ENCODE data around the gene LRRC26. TPM values are rescaled to one million over a fixed set of nuclear protein-coding genes. Genes with fewer than 3 reads are reported as not detected.

Gene LRRC26
- total RNA-seq, 1 experiment from 2014 or later, result 2.1 TPM

GRCh38 chr9:137200311-137201204 lies 30.7 kb upstream of the LRRC26 start, which contains the start of gene TPRN (continued):
- TF ChIP-seq E2F1 (CRISPR knock-in tag; IDR thresholded peaks at IDR 0.05), result no peak
- no peak for TF ChIP-seq ERG (CRISPR knock-in tag; IDR thresholded peaks at IDR 0.05)
- peak; percentile 94 for TF ChIP-seq NFYB (CRISPR knock-in tag; conservative IDR thresholded peaks at IDR 0.05; ENCODE audit: low read depth)
- peak; percentile 76; the same call in 1 of the 2 replicates for TF ChIP-seq HMGXB4 (CRISPR knock-in tag; IDR thresholded peaks at IDR 0.05)
- no peak for TF ChIP-seq IRF1 (CRISPR knock-in tag; IDR thresholded peaks at IDR 0.05)
- TF ChIP-seq ZNF317 (CRISPR knock-in tag; IDR thresholded peaks at IDR 0.05; ENCODE audit: borderline replicate concordance, low read depth), result no peak
- TF ChIP-seq NFATC4 (CRISPR knock-in tag; IDR thresholded peaks at IDR 0.05), result no peak
- TF ChIP-seq, protein P1, sequence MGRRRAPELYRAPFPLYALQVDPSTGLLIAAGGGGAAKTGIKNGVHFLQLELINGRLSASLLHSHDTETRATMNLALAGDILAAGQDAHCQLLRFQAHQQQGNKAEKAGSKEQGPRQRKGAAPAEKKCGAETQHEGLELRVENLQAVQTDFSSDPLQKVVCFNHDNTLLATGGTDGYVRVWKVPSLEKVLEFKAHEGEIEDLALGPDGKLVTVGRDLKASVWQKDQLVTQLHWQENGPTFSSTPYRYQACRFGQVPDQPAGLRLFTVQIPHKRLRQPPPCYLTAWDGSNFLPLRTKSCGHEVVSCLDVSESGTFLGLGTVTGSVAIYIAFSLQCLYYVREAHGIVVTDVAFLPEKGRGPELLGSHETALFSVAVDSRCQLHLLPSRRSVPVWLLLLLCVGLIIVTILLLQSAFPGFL (CRISPR knock-in tag; IDR thresholded peaks at IDR 0.05; ENCODE audit: borderline replicate concordance), result no peak
- TF ChIP-seq, protein P2, sequence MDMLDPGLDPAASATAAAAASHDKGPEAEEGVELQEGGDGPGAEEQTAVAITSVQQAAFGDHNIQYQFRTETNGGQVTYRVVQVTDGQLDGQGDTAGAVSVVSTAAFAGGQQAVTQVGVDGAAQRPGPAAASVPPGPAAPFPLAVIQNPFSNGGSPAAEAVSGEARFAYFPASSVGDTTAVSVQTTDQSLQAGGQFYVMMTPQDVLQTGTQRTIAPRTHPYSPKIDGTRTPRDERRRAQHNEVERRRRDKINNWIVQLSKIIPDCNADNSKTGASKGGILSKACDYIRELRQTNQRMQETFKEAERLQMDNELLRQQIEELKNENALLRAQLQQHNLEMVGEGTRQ (CRISPR knock-in tag; IDR thresholded peaks at IDR 0.05), result peak; percentile 34; the same call in 1 of the 2 replicates
- TF ChIP-seq JUN (CRISPR knock-in tag; IDR thresholded peaks at IDR 0.05), result no peak
- TF ChIP-seq FOXK1 (CRISPR knock-in tag; IDR thresholded peaks at IDR 0.05), result 0 out of 2 replicates have a peak, but pooled peaks have one; percentile 42
- TF ChIP-seq MYBL2 (CRISPR knock-in tag; IDR thresholded peaks at IDR 0.05), result 0 out of 2 replicates have a peak, but pooled peaks have one; percentile 25
- TF ChIP-seq KAT7 (CRISPR knock-in tag; IDR thresholded peaks at IDR 0.05; ENCODE audit: borderline replicate concordance), result 0 out of 2 replicates have a peak, but pooled peaks have one; percentile 33
- no peak for TF ChIP-seq SMAD4 (CRISPR knock-in tag; IDR thresholded peaks at IDR 0.05)
- peak; percentile 64 for TF ChIP-seq ETV6 (CRISPR knock-in tag; IDR thresholded peaks at IDR 0.05)
- TF ChIP-seq ZNF138 (CRISPR knock-in tag; conservative IDR thresholded peaks at IDR 0.05), result no peak
- TF ChIP-seq, protein P3, sequence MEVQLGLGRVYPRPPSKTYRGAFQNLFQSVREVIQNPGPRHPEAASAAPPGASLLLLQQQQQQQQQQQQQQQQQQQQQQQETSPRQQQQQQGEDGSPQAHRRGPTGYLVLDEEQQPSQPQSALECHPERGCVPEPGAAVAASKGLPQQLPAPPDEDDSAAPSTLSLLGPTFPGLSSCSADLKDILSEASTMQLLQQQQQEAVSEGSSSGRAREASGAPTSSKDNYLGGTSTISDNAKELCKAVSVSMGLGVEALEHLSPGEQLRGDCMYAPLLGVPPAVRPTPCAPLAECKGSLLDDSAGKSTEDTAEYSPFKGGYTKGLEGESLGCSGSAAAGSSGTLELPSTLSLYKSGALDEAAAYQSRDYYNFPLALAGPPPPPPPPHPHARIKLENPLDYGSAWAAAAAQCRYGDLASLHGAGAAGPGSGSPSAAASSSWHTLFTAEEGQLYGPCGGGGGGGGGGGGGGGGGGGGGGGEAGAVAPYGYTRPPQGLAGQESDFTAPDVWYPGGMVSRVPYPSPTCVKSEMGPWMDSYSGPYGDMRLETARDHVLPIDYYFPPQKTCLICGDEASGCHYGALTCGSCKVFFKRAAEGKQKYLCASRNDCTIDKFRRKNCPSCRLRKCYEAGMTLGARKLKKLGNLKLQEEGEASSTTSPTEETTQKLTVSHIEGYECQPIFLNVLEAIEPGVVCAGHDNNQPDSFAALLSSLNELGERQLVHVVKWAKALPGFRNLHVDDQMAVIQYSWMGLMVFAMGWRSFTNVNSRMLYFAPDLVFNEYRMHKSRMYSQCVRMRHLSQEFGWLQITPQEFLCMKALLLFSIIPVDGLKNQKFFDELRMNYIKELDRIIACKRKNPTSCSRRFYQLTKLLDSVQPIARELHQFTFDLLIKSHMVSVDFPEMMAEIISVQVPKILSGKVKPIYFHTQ (CRISPR knock-in tag; IDR thresholded peaks at IDR 0.05), result no peak
- peak; percentile 16; the same call in 1 of the 2 replicates for TF ChIP-seq CREM (CRISPR knock-in tag; IDR thresholded peaks at IDR 0.05)
- no peak for TF ChIP-seq FOXJ3 (CRISPR knock-in tag; IDR thresholded peaks at IDR 0.05; ENCODE audit: borderline replicate concordance)
- no peak for TF ChIP-seq ATF1 (CRISPR knock-in tag; IDR thresholded peaks at IDR 0.05)
- TF ChIP-seq ZNF423 (CRISPR knock-in tag; IDR thresholded peaks at IDR 0.05), result no peak
- TF ChIP-seq ZSCAN18 (CRISPR knock-in tag; IDR thresholded peaks at IDR 0.05), result no peak
- TF ChIP-seq, protein P4, sequence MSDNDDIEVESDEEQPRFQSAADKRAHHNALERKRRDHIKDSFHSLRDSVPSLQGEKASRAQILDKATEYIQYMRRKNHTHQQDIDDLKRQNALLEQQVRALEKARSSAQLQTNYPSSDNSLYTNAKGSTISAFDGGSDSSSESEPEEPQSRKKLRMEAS (CRISPR knock-in tag; IDR thresholded peaks at IDR 0.05), result peak; percentile 81
